ENCODE data around the gene POU6F2.
"Not testable (repeated sequence)": the region's sequence is repeated elsewhere in the genome, so short reads cannot be mapped to it uniquely, and the experiment has no call there.

POU6F2 gene

DNA sequence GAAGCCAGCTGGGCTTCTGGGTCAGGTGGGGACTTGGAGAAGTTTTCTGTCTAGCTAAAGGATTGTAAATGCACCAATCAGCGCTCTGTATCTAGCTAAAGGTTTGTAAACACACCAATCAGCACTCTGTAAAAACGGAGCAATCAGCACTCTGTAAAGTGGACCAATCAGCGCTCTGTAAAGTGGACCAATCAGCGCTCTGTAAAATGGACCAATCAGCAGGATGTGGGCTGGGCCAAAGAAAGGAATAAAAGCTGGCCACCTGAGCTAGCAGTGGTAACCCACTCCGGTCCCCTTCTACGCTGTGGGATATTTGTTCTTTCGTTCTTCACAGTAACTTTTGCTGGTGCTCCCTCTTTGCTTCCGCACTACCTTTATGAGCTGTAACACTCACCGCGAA lies 216.7 kb downstream of the POU6F2 start:
- DNase-seq, result not testable (repeated sequence)

DNA sequence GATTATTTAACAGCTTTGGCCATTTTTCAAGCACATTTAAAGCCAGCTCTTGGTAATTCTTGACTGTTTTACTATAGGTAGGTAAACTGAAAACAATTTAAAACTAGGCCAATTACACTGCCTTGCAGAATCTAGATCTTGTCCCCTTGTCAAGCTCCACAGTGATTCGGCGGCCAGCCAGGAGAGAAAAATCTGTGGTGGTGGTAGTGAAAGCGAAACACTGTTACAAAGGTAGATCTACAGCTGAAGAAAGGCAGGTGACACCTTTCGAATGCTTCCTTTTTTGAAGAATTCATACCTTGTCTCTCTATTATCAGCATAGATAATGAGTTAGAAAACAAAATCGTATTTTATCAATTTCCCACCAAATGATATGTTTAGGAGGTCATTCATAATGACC lies 218.3 kb downstream of the POU6F2 start:
- no peak for DNase-seq

GRCh38 chr7:39197831-39198230 lies 220.1 kb downstream of the POU6F2 start:
- no peak for DNase-seq

DNA sequence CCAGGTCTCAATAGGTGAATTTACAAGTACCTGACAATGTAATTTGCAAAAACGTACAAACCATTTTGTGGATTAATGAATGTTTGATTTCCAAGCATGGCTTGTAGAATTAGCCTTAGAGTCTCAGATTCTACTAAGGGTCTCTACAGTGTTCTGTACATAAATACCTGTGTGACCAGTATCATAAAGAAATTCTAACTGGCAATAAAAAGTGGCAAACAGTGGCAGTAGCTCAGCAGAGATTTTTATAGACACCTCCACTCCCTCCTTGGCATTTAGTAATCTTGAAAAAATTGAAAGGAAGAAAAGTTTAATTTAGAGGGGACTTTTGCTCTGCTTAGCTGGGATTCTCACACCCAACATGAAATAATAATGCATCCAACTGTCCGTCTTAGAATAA lies 220.8 kb downstream of the POU6F2 start:
- no peak for DNase-seq

GRCh38 chr7:39199006-39199405 lies 221.3 kb downstream of the POU6F2 start:
- DNase-seq, result no peak

- DNase-seq, result no peak
Measured at GRCh38 chr7:39199951-39200350, 222.2 kb downstream of the POU6F2 start.

DNA sequence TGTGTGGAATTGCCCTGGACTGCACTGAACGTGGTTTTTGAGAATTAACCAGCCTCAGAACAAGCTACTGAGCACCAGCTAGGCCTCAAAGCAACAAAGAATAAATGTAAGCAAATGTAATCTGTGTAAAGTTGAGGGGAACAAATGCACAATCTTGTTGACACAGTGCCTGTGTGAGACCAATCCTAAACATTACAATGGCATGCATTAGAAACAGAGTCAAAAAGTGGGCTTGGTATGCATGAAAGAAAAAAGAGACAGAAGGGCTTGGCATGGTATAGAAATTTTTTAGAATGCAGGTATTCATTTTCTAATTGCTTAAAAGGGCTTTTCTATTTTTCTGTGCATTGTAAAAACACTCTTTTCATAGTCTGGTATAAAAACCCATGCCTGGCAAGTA lies 224.3 kb downstream of the POU6F2 start:
- DNase-seq, result no peak

GRCh38 chr7:39210362-39210761 lies 232.7 kb downstream of the POU6F2 start:
- no peak for DNase-seq

DNA sequence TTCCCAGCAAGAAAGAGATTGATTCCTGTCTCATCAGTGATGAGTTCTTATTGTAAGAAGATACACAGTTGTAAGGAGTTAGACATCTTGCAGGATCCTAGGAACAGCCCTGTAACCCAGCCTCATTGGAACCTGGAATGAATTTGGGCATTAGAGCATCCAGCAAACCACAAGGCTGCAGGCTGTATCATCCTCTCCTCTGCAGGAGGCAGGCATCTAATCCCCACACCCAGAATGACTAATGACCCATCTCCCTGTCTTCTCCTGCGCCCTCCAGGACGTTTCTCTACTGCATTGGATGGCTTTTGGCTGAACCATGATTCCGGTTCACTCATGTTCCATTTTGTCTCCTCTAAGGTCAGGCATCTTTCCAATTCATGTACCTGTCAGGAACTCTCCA lies 233.9 kb downstream of the POU6F2 start:
- DNase-seq, result no peak

- no peak for DNase-seq
Measured at GRCh38 chr7:39212876-39213275, 235.2 kb downstream of the POU6F2 start.

- no peak for DNase-seq
Measured at GRCh38 chr7:39217783-39218182, 240.1 kb downstream of the POU6F2 start.

GRCh38 chr7:39219869-39220268 lies 242.2 kb downstream of the POU6F2 start:
- DNase-seq, result no peak

- DNase-seq, result no peak
Measured at GRCh38 chr7:39221901-39222300, 244.2 kb downstream of the POU6F2 start.

DNA sequence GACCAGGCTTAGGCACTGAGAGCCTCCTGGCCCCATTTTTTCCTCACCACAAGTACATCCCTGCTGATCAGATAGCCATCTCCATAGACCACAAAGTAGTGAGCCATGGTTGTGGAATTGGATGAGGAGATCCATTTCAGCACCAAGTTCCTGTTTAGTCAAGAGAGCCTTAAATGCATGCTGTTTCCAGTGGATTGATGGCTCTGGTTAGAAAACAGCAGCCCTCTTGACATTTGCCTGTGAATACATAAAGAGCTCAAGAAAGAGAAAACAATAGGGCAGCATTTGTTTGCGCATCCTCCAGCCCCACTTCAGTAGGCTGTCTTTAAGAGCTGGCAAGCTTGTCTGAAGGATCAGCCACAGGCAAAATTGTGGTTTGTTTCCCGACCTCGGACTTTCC lies 251.2 kb downstream of the POU6F2 start:
- no peak for DNase-seq

GRCh38 chr7:39233851-39234529 lies 256.3 kb downstream of the POU6F2 start:
- no peak for DNase-seq

DNA sequence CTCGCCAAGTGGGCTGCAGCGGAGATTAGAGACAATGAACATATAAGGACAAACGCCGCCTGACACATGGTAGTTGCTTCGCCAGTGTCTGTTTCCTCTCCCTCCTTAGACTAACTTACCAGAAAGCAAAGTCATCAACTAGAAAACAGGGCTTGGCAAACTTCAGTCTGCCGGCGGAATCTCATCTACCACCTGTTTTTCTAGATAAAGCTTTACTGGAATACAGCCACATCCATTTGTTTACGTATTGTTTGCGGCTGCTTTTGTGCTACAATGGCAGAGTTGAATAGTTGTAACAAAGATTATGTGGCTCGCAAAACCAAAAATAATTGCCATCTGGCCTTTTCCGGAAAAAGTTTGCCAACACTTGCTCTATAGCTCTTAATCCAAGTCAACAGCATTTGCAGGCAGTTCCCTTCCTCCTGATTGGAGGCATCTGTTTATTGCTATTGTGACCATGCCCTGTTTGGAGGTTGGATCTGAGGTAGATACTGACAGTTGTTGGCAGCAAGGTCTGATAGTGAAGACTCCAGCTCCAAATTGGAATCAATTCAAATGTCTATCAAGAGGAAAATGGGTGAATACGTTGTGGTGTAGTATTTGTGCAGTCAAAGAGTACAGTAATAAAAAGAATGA lies 260.6 kb downstream of the POU6F2 start:
- no peak for DNase-seq

GRCh38 chr7:39240864-39241263 lies 263.2 kb downstream of the POU6F2 start:
- no peak for DNase-seq

DNA sequence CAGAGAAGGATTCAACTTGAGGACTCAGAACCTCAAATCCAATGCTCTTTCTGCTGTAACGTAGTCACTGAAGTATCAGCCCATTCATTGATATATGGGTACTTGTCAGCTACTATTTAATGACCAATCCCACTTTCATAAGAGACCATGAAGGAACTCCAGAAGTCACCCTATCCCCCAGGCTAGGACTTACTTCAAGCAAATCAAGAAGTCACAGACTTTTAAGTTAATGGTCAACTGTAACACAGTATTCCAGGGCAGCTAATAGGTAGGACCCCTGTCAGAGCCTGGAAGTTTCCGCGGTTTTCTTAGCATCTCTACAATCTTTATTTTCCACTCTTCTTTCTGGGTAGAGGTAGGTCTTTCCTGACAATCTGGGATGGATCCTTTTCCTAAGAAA lies 269.9 kb downstream of the POU6F2 start:
- DNase-seq, result no peak

DNA sequence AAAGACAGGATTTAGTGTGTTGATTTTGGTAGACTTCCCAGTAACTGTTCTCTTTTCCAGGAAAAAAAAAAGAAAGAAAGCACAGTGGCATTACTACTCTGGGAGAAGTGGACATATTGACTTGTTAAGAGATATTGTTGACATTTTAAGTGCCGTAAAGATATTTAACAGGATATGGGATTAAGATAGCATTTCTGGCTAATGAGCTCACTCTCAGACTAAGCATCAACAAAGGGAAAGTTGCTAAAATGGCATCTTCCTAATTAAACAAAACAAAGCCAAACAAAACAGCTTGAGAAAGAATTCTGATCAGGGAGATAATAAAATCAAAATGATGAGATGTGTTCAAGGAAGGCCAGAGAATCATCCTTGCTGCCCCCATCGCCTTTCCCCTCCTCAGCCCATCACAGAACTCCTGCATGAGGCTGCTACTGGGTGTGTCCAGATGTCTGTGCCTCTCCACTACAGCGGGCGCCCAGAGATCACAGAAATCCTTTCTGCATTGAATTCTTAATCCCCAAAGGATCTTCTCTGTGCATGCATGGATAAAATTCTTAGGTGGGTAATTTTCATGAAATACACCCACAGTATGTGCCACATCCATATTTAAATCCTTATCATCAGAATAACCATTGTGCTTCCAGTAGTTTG lies 270.5 kb downstream of the POU6F2 start:
- DNase-seq, result no peak

- DNase-seq, result no peak
Measured at GRCh38 chr7:39248692-39249090, 271.0 kb downstream of the POU6F2 start.

DNA sequence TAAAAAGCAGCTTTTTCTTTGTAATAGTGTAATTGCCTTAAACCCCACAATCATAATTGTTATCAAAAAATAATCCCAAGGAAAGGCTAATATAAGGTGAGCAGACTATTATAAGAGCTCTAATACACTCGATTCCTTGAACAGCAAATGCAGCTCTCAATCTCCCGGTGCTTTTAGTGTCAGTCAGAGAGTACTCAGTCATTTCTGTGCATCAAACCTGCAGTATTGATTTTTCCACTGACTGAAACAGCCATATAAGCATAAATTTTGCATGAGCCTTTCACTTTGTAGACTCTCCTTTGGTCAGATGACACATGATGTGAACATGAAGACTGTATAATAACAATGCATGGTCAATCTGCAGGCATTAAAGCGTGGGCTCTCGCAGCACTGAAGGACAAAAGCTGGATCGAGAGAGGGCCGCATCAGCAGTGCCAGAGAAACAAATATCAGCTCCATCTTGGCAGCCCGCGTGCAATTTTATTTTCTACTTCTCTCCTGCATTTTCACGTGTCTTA lies 272.0 kb downstream of the POU6F2 start:
- DNase-seq, result no peak

GRCh38 chr7:39252916-39253315 lies 275.2 kb downstream of the POU6F2 start:
- DNase-seq, result no peak

- no peak for DNase-seq
Measured at GRCh38 chr7:39259391-39260003, 281.8 kb downstream of the POU6F2 start.
